ENCODE measurements around the gene GABRR1.

The GABRR1 gene

GRCh38 chr6:89198235-89198634, 18.9 kb downstream of the GABRR1 start:
- no peaks in the 10 kb centered on the region for H3K4me1 ChIP-seq
- H3K4me2 ChIP-seq, result no peak overlapping the region
- H3K36me3 ChIP-seq, result no peaks in the 10 kb centered on the region
- H3K27ac ChIP-seq, result no peak overlapping the region
- no peak overlapping the region for H3K9ac ChIP-seq
- H4K20me1 ChIP-seq, result no peaks in the 10 kb centered on the region
- H3K4me3 ChIP-seq, result no peak overlapping the region
- H3K9me3 ChIP-seq, result peaks cover 18% of the 10 kb centered on the region
- no peak for TF ChIP-seq Cebpa-rat (IDR thresholded peaks at IDR 0.05)
- no peaks in the 10 kb centered on the region for H3K27me3 ChIP-seq

DNA sequence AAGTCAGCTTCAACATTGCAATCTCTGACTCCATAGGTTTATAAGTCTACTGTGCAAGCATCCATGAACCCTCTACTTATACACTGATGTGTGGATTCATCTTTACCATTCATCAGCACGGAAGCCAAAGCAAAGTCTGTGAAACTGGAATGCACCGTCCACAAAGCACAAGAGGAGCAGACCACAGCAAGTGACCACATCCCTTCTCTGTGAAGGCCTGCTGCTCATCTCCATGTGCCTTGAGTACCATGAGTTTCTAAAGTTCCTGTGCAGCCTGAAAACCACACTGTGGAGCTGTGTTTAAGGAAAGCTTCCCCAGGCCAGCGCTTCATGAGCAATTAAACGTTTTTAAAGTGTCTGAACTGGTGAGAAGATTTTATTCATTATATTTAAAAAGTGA, 20.0 kb downstream of the GABRR1 start:
- Histone ChIP-seq H3K27ac (no peak overlapping the region), H3K4me1 (no peaks in the 10 kb centered on the region), H3K27me3 (no peaks in the 10 kb centered on the region), H3K9ac (no peak overlapping the region), H3K4me2 (no peak overlapping the region), H4K20me1 (no peaks in the 10 kb centered on the region), H3K4me3 (no peak overlapping the region), H3K36me3 (no peaks in the 10 kb centered on the region), H3K9me3 (peaks cover 18% of the 10 kb centered on the region)
- TF ChIP-seq Cebpa-rat (IDR thresholded peaks at IDR 0.05), result no peak

- H3K9ac ChIP-seq, result no peak overlapping the region
- no peak overlapping the region for H3K4me2 ChIP-seq
- H4K20me1 ChIP-seq, result no peaks in the 10 kb centered on the region
- H3K9me3 ChIP-seq, result peaks cover 18% of the 10 kb centered on the region
- no peaks in the 10 kb centered on the region for H3K36me3 ChIP-seq
- no peak overlapping the region for H3K4me3 ChIP-seq
- TF ChIP-seq Cebpa-rat (IDR thresholded peaks at IDR 0.05), result no peak
- no peaks in the 10 kb centered on the region for H3K27me3 ChIP-seq
- H3K27ac ChIP-seq, result no peak overlapping the region
- no peaks in the 10 kb centered on the region for H3K4me1 ChIP-seq
These were observed 22.6 kb downstream of the GABRR1 start for GRCh38 chr6:89194559-89194958.

DNA sequence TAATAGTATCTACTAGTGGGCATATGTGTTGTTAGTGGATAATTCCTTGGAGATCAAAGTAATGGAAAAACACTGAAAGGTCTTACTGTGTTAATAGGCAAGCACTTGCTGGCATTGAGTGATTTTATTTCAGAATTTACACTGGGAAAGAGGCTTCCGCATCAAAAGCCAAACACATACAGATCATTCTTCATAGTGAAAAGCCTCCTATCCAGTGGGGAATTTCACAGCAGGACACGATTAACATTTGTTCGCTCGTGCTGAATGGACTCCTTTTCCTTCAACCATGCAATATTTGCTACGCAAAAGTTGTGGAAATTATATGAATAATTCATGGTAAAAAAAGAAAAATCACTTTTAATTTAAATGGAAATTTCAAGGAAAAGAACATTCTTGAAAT, 26.4 kb downstream of the GABRR1 start:
- no peak for TF ChIP-seq Cebpa-rat (IDR thresholded peaks at IDR 0.05)

DNA sequence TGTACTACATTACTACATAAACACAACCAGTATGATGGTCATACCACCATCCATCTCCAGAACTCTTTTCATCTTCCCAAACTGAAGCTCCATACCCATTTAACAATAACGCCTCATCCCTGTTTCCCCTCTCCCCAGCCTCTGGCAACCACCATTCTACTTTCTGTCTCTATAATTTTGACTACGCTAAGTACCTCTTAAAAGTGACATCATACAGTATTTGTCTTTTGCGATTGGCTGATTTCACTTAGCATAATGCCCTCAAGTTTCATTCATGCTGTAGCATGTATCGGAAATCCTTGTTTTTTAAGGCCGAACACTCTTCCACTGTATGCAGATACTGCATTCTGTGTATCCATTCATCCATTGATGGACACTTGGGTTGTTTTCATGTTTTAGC, 29.7 kb downstream of the GABRR1 start:
- Histone ChIP-seq H3K36me3 (no peaks in the 10 kb centered on the region), H3K9me3 (no peaks in the 10 kb centered on the region), H4K20me1 (no peaks in the 10 kb centered on the region), H3K27me3 (no peaks in the 10 kb centered on the region), H3K27ac (no peak overlapping the region), H3K4me1 (no peaks in the 10 kb centered on the region), H3K4me3 (no peak overlapping the region), H3K4me2 (no peak overlapping the region), H3K9ac (no peak overlapping the region)
- TF ChIP-seq Cebpa-rat (IDR thresholded peaks at IDR 0.05), result no peak

More for the DNA sequence above, 26.4 kb downstream of the GABRR1 start:
- no peaks in the 10 kb centered on the region for H4K20me1 ChIP-seq
- H3K4me2 ChIP-seq, result no peak overlapping the region
- H3K27me3 ChIP-seq, result no peaks in the 10 kb centered on the region
- H3K36me3 ChIP-seq, result no peaks in the 10 kb centered on the region
- H3K9me3 ChIP-seq, result peaks cover 18% of the 10 kb centered on the region
- no peak overlapping the region for H3K4me3 ChIP-seq
- no peak overlapping the region for H3K27ac ChIP-seq
- H3K4me1 ChIP-seq, result no peaks in the 10 kb centered on the region
- no peak overlapping the region for H3K9ac ChIP-seq

DNA sequence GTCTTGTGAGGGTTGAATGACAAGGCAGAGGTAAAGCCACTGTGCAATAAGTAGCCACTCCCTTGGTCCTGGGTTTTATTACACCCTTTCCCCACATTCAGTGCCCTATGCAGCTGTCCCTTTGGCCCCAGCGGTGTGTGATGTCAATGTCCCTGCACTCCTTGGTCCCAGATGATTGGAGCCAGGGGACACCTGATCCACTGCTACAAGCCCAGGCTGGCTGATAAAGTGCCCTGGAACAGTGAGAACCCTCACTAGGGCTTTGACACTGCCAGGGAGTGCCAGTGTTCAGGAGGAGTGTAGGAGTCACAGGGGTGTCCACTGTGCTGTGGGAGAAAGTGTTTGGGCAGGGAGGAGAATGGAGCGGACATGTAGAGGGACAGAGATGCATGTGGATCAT, 30.4 kb downstream of the GABRR1 start:
- no peak overlapping the region for H3K4me2 ChIP-seq
- no peak overlapping the region for H3K27ac ChIP-seq
- H3K9ac ChIP-seq, result no peak overlapping the region
- no peaks in the 10 kb centered on the region for H3K36me3 ChIP-seq
- H4K20me1 ChIP-seq, result no peaks in the 10 kb centered on the region
- no peaks in the 10 kb centered on the region for H3K27me3 ChIP-seq
- TF ChIP-seq Cebpa-rat (IDR thresholded peaks at IDR 0.05), result no peak
- no peaks in the 10 kb centered on the region for H3K9me3 ChIP-seq
- H3K4me1 ChIP-seq, result no peaks in the 10 kb centered on the region
- no peak overlapping the region for H3K4me3 ChIP-seq

- no peak overlapping the region for H3K4me3 ChIP-seq
- no peaks in the 10 kb centered on the region for H3K27me3 ChIP-seq
- H3K4me1 ChIP-seq, result no peaks in the 10 kb centered on the region
- no peak overlapping the region for H3K4me2 ChIP-seq
- H3K27ac ChIP-seq, result no peak overlapping the region
- H3K9me3 ChIP-seq, result no peaks in the 10 kb centered on the region
- no peaks in the 10 kb centered on the region for H4K20me1 ChIP-seq
- no peaks in the 10 kb centered on the region for H3K36me3 ChIP-seq
- TF ChIP-seq Cebpa-rat (IDR thresholded peaks at IDR 0.05), result no peak
- H3K9ac ChIP-seq, result no peak overlapping the region
These were observed 32.8 kb downstream of the GABRR1 start for GRCh38 chr6:89184344-89184743.

- Histone ChIP-seq H3K4me1 (no peaks in the 10 kb centered on the region), H3K36me3 (no peaks in the 10 kb centered on the region), H3K9ac (no peak overlapping the region), H3K27me3 (no peaks in the 10 kb centered on the region), H3K9me3 (no peaks in the 10 kb centered on the region), H4K20me1 (no peaks in the 10 kb centered on the region), H3K4me3 (no peak overlapping the region), H3K4me2 (no peak overlapping the region), H3K27ac (no peak overlapping the region)
- no peak for TF ChIP-seq Cebpa-rat (IDR thresholded peaks at IDR 0.05)
These were observed 33.9 kb downstream of the GABRR1 start for GRCh38 chr6:89183294-89183693.

DNA sequence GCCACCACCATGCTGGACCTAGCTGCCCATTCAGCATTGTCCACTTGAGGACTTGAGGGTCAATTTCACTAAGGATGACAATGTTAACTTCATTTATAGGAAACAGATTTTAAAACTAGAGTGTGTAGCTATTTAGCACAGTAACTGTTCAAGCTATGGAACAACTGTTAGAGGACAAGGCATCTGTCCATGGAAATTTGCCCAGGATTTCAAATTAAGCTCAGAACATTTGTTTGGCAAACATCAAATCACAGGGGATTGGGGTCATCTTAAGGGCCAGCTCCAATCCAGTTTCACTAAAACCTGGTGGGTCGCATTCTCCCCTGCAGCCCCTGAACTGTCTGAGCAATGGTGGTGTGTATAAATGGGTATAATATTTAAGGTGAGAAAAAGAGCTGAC, 36.2 kb downstream of the GABRR1 start:
- Histone ChIP-seq H3K36me3 (no peaks in the 10 kb centered on the region), H3K9me3 (no peaks in the 10 kb centered on the region), H4K20me1 (no peaks in the 10 kb centered on the region), H3K27ac (no peak overlapping the region), H3K4me1 (no peaks in the 10 kb centered on the region), H3K9ac (no peak overlapping the region), H3K4me3 (no peak overlapping the region), H3K27me3 (no peaks in the 10 kb centered on the region), H3K4me2 (no peak overlapping the region)
- TF ChIP-seq Cebpa-rat (IDR thresholded peaks at IDR 0.05), result no peak

GRCh38 chr6:89180112-89180511, 37.0 kb downstream of the GABRR1 start:
- Histone ChIP-seq H3K9ac (no peak overlapping the region), H3K27ac (no peak overlapping the region), H4K20me1 (no peaks in the 10 kb centered on the region), H3K27me3 (no peaks in the 10 kb centered on the region), H3K36me3 (no peaks in the 10 kb centered on the region), H3K4me2 (no peak overlapping the region), H3K9me3 (no peaks in the 10 kb centered on the region), H3K4me3 (no peak overlapping the region), H3K4me1 (no peaks in the 10 kb centered on the region)
- TF ChIP-seq Cebpa-rat (IDR thresholded peaks at IDR 0.05), result no peak

GRCh38 chr6:89173634-89174033, 43.5 kb downstream of the GABRR1 start:
- H3K27ac ChIP-seq, result no peak overlapping the region
- no peak overlapping the region for H3K4me3 ChIP-seq
- no peak overlapping the region for H3K4me2 ChIP-seq
- no peaks in the 10 kb centered on the region for H3K9me3 ChIP-seq
- no peaks in the 10 kb centered on the region for H3K36me3 ChIP-seq
- no peaks in the 10 kb centered on the region for H3K4me1 ChIP-seq
- H3K27me3 ChIP-seq, result no peaks in the 10 kb centered on the region
- no peaks in the 10 kb centered on the region for H4K20me1 ChIP-seq
- TF ChIP-seq Cebpa-rat (IDR thresholded peaks at IDR 0.05), result no peak
- H3K9ac ChIP-seq, result no peak overlapping the region
